ENCODE measurements around the gene FABP3.

FABP3 gene

GRCh38 chr1:31372751-31373055 is 173 bp downstream of the FABP3 start:
- no peak for DNase-seq (ENCODE audit: low spot score)
- peak overlapping the region; percentile 89 to 96 for H3K27ac ChIP-seq
- peak overlapping the region; percentile 74 for H3K4me3 ChIP-seq
- TF ChIP-seq CTCF (IDR thresholded peaks at IDR 0.05), result no peak

- no peak for DNase-seq (ENCODE audit: low spot score)
- peak overlapping the region; percentile 74 for H3K4me3 ChIP-seq
- H3K27ac ChIP-seq, result peak overlapping the region; percentile 89 to 96
- no peak for TF ChIP-seq CTCF (IDR thresholded peaks at IDR 0.05)
Observed at GRCh38 chr1:31372051-31372450, 825 bp downstream of the FABP3 start.

DNA sequence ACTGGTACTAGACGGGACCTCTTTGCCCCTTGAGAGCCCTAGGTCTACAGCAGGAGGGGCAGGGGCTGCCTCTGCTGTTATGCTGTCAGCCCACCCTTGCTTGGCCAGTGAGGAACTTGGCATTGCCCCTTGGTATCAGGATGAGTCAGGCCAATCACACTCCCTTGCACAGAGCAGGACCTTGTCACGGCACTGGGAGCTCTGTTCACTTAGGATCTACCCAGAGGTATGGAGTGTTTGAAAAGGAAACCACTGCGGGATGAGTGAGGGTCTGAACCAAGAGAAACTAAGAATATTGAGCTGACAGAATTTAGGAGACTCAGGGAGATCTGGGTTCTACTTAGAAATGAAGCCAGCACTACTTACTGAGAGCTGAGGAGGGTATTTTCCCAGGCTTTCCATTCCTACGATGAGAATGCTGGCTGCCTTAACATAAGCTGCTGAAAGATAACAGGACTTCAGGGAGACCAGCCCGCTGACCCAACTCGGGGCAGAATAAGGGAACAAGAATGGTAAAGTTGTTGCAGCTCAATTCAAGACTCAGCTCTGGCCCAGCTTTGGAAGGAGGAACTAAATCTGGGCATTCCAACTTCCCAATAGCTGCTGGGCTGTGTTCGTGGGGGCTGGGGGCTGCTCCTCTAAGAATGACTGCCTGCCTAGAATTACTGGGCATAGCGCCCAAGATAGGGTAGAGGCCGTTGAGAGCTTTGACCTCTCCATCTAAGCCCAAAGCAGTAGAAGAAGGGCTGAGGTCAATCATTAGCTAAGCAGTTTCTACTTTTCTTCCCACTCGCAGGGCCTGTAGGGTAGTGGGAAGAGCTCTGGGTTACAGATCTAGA is 1.5 kb downstream of the FABP3 start:
- DNase-seq (ENCODE audit: low spot score), result no peak
- peak overlapping the region; percentile 89 to 96 for H3K27ac ChIP-seq
- TF ChIP-seq CTCF (IDR thresholded peaks at IDR 0.05), result no peak
- peak overlapping the region; percentile 74 for H3K4me3 ChIP-seq

DNA sequence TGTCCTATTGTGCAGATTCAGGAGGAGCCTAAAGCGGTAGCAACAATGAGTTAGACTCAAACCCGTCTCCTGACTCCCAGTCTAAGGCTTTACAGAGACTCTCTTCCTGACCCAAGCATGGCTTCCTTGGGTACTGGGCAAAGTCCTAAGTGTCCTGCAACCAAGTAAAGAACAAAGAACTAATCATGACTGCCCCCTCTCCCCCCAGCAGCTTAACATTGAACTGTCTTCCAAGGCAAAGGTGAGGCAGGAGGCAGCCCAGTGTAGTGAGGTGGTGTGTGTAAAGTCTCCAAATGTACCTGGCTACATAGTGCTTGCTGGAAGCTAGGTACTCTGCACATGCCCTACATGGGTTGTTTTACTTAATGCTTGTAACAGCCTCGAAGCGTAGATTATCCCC is 2.3 kb downstream of the FABP3 start:
- DNase-seq (ENCODE audit: low spot score), result no peak
- Histone ChIP-seq H3K4me3 (peak overlapping the region; percentile 74), H3K27ac (peak overlapping the region; percentile 21 to 96)
- TF ChIP-seq CTCF (IDR thresholded peaks at IDR 0.05), result no peak

GRCh38 chr1:31370021-31370420 is 2.9 kb downstream of the FABP3 start:
- TF ChIP-seq CTCF (IDR thresholded peaks at IDR 0.05), result no peak
- Histone ChIP-seq H3K27ac (peak overlapping the region; percentile 21 to 96), H3K4me3 (no peak overlapping the region)
- DNase-seq (ENCODE audit: low spot score), result no peak

- Histone ChIP-seq H3K4me3 (no peak overlapping the region), H3K27ac (peak overlapping the region; percentile 46 to 64)
- no peak for DNase-seq (ENCODE audit: low spot score)
- no peak for TF ChIP-seq CTCF (IDR thresholded peaks at IDR 0.05)
Observed at GRCh38 chr1:31368611-31369107, 4.2 kb downstream of the FABP3 start.

- H3K4me3 ChIP-seq, result no peak overlapping the region
- H3K27ac ChIP-seq, result no peak overlapping the region
- no peak for TF ChIP-seq CTCF (IDR thresholded peaks at IDR 0.05)
- DNase-seq (ENCODE audit: low spot score), result no peak
Observed at GRCh38 chr1:31366796-31367195, 6.1 kb downstream of the FABP3 start.

Data from coronary artery (tissue), 2 donors.